Measurements from ENCODE around the gene TRPM7.
A peak's percentile ranks its signal among the peaks of the same experiment; 100 is the strongest.
"Not testable (repeated sequence)": the region's sequence is repeated elsewhere in the genome, so short reads cannot be mapped to it uniquely, and the experiment has no call there.

TRPM7 gene

GRCh38 chr15:50653156-50653743 is 33.3 kb downstream of the TRPM7 start:
- DNase-seq = no peak

DNA sequence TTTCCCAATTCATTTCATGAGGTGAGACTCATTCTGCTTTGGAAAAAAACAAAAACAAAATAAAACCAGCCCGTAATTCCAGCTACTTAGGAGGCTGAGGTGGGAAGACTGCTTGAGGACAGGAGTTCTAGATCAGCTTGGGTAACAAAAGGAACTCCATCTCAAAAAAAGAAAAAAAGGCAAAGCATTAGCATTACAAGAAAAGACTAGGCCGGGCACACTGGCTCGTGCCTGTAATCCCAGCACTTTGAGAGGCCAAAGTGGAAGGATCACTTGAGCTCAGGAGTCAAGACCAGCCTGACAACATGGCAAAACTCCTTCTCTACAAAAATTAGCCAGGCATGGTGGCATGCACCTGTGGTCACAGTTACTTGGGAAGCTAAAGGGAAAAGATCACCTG is 33.9 kb downstream of the TRPM7 start:
- DNase-seq = no peak

DNA sequence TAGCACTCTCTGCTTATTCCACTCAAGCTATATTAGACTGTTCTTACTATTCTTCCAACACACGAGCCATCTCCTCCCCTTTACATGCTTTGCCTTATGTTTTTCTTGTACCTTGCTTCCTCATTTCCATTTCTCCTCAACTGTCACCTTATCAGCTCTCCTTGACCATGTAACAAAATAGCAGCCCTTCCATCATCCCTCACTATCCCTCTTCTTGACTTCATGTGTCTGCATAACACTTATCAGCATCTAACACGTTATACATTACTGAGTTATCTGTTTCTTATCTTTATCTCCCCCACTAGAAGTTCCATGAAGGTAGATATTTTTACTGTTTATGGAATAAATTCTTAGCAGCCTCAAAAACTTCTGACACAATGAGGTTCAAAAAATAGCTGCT is 45.3 kb downstream of the TRPM7 start:
- DNase-seq = no peak

DNA sequence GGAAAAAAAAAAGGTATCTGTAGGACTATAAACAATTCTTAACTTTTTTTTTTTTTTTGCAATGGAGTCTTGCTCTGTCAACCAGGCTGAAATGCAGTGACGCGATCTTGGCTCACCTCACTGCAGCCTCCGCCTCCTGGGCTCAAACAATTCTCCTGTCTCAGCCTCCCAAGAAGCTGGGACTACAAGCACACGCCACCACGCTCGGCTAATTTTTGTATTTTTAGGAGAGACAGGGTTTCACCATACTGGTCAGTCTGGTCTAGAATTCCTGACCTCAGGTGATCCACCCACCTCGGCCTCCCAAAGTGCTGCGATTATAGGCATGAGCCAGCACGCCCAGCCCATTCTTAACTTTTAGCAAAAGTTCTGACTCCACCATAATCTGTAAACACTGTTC is 50.5 kb downstream of the TRPM7 start:
- no peak for DNase-seq

- peak; percentile 2 for DNase-seq
Measured at GRCh38 chr15:50633653-50634052, 52.9 kb downstream of the TRPM7 start.

DNA sequence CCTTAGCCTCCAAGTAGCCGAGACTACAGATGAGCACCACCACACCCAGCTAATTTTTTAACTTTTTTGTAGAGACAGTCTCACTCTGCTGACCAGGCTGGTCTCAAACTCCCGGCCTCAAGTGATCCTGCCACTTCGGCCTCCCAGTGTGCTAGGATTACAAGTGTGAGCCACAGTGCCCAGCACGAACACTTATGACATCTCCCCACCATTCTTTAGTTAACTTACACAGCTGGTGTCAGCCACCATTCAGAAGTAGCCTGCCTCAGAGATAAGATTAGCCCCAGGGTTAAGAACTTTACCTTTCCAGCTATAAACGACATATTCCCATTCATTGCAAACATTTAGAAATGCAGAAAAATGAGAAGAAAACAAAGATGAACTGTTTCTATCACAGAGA is 58.2 kb downstream of the TRPM7 start:
- DNase-seq = no peak

DNA sequence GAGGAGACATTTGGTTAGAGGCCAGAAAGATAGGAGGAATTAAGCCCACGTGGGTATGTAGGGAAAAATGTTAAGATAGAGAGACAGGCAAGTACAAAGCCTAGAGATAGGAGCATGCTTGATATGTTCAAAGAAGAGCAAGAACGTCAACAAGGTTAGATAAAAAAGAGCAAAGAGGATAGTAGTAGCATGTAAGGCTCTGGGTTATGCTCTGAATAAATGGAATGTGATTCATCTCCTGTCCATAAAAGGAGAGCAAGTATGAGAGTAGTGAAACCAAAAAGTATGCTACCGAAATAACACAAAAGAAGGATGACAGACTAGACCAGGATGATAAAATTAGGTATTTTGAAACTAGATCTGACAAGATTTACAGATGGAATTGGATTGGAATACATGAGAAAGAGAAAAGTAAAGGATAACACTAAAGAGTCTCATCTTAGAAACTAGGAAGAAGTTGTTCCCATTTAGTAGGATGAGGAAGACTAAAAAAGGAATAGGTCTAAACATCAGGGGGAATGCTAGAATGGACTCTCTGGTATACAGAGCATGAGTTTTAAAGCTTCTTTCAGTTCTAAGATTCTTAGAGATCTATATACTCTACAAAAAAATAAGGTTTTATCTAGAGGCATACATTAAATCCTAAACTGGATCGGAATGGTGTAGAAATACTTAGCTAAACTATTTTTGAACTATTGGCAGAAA is 59.1 kb downstream of the TRPM7 start:
- DNase-seq = peak; percentile 34

DNA sequence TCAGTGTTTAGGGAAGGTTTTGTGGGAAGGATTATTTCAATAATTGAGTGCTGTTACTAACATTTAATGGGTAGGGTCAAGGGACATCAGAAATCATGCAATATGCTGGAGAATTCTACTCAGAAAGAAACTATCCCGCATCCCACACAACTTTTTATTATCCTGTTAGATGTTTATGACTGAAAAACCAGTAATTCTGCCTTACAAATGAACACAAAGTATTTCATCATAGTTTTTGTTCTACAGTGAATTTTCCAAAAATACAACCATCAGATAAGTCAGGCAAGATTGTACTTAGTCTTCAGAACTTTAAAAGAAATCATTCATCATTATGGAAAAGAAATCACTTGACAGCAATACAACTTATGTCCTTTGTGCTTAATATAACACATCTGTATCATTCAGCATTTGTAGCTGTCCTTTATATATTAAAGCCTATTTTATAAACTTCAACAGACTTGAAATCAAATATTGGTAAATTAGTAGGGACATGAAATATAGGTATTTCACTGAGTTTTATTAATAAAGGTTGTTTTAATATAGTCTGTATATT is 61.9 kb downstream of the TRPM7 start:
- DNase-seq = no peak

- DNase-seq = not testable (repeated sequence)
Measured at GRCh38 chr15:50622361-50622943, 64.1 kb downstream of the TRPM7 start.

DNA sequence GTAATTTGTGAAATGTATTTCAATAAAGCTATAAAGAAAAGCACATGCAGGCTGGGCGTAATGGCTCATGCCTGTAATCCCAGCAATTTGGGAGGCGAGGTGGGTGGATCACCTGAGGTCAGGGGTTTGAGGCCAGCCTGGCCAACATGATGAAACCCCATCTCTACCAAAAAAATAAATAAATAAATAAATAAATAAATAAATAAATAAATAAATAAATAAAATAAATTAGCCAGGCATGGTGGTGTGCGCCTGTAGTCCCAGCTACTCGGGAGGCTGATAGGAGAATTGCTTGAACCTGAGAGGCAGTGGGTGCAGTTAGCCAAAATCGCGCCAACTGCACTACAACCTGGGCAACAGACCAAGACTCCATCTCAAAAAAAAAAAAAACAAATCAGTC is 69.6 kb downstream of the TRPM7 start:
- not testable (repeated sequence) for DNase-seq

DNA sequence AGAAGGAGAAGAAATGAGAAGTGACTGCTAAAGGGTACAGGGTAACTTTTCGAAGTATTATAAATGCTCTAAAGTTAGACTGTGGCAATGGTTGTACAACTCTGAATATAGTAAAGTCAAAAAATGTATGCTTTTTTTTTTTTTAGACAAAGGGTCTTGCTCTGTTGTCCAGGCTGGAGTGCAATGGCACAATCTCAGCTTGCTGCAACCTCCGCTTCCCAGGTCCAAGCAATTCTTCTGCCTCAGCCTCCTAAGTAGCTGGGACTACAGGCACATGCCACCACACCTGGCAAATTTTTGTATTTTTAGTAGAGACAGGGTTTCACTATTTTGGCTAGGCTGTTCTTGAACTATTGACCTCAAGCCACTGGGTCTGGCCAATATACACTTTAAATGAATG is 70.0 kb downstream of the TRPM7 start:
- DNase-seq = not testable (repeated sequence)

- DNase-seq = no peak
Measured at GRCh38 chr15:50613600-50613999, 73.0 kb downstream of the TRPM7 start.

DNA sequence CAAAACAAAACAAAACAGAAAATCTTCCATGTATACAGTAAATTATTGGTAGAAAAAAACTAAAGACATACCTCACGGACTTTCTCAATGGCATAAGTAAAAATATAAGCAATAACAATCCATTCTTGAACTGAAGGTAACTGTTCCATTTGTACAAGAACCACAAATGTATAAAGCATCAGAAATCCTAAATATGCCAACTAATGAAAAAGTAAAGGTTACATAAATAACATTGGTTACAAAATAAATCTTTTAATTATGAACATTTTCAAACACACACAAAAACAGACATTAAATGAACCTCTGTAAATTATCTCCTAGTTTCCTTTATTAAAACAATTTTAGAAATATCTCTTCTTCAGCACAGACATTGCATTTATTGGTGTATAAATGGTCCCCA is 79.5 kb downstream of the TRPM7 start:
- DNase-seq = no peak

- DNase-seq = no peak
Measured at GRCh38 chr15:50605462-50605861, 81.1 kb downstream of the TRPM7 start.

DNA sequence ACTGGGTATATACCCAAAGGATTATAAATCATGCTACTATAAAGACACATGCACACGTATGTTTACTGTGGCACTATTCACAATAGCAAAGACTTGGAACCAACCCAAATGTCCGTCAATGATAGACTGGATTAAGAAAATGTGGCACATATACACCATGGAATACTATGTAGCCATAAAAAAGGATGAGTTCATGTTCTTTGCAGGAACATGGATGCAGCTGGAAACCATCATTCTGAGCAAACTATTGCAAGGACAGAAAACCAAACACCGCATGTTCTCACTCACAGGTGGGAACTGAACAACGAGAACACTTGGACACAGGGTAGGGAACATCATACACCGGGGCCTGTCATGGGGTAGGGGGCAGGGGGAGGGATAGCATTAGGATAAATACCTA is 84.6 kb downstream of the TRPM7 start:
- not testable (repeated sequence) for DNase-seq

GRCh38 chr15:50594311-50594710 is 92.3 kb downstream of the TRPM7 start:
- DNase-seq = no peak

GRCh38 chr15:50593761-50594160 is 92.8 kb downstream of the TRPM7 start:
- no peak for DNase-seq

- no peak for DNase-seq
Measured at GRCh38 chr15:50590288-50590687, 96.3 kb downstream of the TRPM7 start.

GRCh38 chr15:50577492-50577891 is 109.1 kb downstream of the TRPM7 start:
- no peak for DNase-seq

- DNase-seq = peak; percentile 25
Measured at GRCh38 chr15:50576166-50576565, 110.4 kb downstream of the TRPM7 start.

DNA sequence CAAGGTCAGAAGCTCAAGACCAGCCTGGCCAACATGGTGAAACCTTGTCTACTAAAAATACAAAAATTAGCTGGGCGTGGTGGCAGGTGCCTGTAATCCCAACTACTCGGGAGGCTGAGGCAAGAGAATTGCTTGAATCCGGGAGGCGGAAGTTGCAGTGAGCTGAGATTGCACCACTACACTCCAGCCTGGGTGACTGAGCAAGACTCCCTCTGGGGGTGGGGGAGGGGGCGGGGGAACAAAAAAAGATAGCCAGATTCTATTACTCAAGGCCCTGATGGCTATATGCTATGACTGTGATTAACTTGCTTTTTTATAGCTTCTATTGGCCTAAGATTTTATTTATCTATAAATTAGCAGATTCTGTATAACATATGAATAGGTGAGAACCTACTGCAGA is 112.8 kb downstream of the TRPM7 start:
- not testable (repeated sequence) for DNase-seq

DNA sequence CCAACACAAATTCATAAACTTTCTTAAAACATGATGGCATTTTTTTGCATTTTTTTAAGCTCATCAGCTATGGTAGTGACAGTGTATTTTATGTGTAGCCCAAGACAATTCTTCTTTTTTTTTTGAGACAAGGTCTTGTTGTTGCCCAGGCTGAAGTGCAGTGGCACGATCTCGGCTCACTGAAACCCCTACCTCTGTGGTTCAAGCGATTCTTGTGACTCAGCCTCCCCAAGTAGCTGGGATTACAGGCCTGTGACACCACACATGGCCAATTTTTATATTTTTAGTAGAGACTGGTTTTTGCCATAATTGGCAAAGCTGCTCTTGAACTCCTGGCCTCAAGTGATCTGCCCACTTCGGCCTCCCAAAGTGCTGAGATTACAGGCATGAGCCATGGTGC is 122.8 kb downstream of the TRPM7 start:
- DNase-seq = no peak

DNA sequence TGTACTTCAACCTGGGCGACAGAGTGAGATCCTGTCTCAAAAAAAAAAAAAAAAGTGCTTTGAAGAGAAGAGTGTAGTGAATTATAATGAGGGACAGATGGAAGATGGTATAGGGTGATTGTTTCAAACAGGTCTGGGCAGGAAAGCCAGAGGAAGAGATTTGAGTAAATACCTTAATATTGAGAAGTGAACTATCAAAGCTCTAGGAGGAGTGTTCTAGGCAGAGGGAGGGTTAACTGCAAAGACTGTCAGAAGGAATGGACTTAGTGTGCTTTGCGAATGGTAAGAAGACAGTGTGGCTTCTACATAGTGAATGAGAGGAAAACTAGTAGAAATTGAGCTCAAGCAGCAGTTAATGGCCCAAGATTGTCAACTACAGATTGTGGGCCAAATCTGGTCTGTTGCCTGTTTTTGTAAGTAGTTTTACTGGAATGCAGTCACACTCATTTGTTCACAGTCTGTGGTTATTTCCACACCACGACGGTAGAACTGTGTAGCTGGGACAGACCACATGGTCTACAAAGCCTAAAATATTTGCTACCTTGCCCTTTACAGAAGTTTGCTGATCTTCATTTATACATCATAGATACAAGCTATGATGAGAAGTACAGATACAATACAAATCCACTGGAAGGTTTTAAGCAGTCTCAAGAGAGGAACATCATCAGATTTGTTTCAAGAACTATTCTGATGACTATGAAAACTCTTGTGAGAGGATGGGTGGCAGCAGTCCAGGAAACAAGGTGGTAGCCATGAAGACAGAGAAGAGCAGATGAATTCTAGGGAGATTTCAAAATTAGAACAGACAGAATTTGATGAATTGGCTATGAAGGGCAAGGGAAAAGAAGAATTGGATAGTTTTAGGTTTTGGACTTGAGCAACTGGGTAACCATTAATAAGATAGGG is 123.6 kb downstream of the TRPM7 start:
- peak; percentile 30 for DNase-seq
